Stimulated activated CD8-positive, alpha-beta memory T cell treated with anti-CD3 and anti-CD28 coated beads, Interleukin-7, amount 100 ng/mL, for 24 hours (primary cell): ENCODE data around the gene NR6A1.

Experiments used
- DNase-seq: peaks from one replicate; pipeline ENCODE4 v3.0.0-alpha.2; 2020; ENCODE audit warnings: low read depth

NR6A1 gene

DNA sequence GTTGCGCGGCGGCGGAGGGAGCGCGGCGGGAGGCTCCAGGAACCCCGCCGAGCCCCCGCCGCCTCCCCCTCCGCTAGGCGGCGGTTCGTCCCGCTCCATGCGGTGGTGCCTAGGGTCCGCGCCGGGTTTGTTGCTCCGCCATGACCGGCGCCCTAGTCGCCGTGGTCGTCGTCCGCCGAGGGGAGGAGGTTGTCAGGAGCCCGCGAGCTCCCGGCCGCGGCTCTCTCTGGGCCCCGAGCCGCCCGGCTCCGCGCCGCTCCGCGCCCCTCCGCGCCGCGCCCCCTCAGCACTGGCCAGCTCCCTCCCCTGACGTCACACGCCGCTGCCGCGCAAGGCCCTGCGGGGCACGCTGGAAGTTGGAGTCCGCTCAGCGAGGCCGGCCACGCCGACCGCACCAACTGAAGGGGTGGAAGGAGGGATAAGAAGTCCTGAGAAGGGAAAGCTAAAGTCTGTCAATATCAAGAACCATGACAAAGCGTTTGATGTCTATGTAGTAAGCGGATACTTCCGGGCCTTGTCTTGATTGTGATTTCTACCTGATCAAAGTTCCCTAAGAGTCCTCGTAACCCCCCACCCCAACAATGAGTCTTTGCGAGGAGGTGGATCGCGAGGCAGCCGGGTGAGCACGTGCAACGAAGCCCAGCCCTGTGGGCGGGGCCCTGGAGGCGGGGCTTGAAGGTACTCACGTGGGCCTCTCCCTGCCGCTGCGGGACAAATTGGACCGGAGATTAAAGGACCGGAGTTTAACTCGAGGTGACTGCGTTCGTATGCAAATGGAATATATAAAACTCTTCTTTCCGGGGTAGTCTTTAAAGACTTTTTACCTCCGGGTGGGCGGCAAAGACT, at the start of gene NR6A1:
Gene NR6A1 (minus strand): TSS at position 291 of the 846 bp plus-strand sequence.
- peak; percentile 83 for DNase-seq

DNA sequence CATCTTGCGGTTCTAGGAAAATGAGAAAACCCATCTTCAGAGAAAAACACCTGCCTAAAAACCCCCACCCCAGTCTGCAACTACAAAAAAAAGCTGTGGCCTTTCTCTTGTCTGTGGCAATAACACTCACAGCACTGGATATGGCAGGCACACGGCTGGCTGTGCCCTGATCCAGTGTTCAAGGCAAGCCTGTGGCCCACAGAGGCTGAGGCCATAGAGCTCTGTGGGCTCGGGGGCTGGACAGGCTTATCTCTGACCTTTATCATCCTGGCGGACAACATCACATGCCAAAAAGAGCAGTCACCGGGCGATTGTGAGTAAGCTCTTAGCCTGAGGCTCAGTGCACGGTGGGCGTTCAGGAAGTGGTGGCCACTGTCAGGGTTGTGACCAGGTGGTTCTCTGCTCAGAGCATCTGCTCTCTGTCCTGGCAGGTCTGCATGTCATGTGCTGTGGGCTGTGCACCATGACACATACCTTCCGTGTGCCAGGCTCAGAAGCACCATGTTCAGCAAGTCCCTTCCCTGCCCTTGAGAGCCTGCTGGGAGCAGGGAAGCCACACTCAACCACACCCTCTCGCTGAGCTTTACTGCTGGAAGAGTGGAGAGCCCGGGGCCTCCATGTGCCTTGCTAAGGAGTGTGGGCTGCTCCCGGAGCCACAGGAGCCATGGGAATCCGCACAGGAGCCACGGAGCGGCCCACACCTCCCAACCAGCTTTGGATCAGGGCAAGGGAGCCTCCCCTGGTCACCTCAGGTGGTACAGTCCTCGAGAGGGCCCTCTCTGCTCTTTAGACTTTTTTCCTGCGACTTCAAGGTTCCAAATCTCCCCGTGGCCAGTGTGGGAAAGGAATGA, 47.5 kb upstream of the NR6A1 start:
- no peak for DNase-seq

- DNase-seq, result no peak
Measured at GRCh38 chr9:124815601-124816000, 44.5 kb upstream of the NR6A1 start.

- DNase-seq, result no peak
Measured at GRCh38 chr9:124814164-124814535, 43.0 kb upstream of the NR6A1 start.

- no peak for DNase-seq
Measured at GRCh38 chr9:124813501-124814163, 42.5 kb upstream of the NR6A1 start.

DNA sequence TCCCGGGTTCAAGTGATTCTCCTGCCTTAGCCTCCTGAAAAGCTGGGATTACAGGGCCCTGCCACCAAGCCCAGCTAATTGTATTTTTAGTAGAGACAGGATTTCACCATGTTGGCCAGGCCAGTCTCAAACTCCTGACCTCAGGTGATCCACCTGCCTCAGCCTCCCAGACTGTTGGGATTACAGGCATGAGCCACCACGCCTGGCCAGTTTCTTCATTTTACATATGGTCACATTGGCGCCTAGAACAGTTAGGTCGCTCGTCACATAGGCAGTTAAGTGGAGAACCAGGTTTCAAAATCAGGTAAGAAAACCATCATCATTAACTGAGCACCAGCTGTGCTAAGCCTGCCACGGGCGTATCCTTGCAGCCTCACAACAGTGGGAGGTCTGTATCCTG, 41.9 kb upstream of the NR6A1 start:
- DNase-seq, result no peak

DNA sequence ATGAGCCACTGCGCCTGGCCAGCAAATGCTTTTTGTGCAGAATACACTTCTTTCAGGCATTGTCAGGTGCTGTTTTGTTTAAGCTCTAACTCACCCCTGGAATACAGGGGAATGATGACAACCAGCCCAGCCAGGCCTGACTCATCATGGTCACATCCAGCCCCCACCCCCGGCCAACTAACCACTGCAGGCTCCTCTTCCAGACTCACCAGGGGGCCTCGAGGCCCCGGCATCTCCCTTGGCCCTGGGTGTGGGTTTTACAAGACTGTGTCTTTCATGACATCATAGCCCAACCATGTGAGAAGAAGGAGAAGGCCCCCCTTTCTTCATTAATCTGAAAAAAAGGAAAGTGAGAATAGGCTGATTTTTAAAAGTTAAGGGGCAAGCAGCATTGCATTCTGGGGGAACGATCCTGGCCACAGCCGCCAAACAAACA, 41.3 kb upstream of the NR6A1 start:
- DNase-seq, result no peak

DNA sequence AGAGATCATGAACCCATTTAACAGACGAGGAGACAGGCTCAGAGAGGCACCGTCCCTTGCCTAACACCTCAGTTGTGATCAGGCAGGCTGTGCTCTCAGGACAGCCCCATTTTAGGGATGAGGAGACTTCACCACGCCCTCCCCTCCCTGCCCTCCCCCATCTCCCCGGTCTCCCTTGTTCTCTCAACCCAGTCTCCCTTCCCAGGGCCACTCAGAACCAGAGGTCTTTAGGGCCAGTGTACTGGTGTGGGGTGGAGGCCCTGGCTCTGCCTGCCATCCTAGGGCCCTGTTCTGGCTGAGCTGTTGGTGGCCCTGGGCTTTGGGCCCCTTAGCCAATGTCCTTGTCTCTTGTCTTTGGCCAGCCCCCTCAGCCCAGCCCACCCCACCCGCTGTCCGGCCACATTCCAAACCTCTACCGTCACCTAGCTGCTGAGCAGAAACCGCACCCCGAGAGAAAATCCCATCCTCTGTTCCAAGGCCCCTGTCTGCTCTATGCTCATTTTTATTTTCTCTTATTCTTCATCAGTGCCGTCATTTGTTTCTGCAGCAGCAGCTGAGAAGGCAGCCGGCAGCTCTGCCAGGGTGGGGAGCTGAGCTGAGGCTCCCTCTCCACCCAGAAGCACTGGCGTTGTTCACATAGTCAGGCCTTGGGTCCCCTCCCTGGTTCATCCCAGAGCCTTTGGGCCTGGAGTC, 39.7 kb upstream of the NR6A1 start:
- no peak for DNase-seq

- DNase-seq, result no peak
Measured at GRCh38 chr9:124809741-124810500, 38.8 kb upstream of the NR6A1 start.

DNA sequence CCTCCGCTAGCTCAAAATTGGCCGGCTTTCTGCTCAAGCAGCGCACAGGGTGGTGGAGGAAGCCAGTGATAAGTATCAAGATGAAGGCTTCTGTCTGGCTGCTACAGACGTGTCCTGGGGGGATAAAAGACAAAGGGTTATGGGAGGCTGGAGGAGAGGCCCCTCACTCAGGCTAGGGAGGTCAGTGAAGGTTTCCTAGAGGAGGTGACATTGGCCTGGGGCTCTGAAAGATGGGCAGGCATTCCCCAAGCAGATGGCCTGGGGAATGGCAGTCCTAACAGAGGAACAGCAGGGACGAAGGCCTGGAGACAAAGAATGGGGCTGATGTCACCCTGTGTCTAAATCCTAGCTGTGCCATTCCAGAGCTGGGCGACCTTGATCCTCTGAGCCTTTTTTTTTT, 38.1 kb upstream of the NR6A1 start:
- no peak for DNase-seq

DNA sequence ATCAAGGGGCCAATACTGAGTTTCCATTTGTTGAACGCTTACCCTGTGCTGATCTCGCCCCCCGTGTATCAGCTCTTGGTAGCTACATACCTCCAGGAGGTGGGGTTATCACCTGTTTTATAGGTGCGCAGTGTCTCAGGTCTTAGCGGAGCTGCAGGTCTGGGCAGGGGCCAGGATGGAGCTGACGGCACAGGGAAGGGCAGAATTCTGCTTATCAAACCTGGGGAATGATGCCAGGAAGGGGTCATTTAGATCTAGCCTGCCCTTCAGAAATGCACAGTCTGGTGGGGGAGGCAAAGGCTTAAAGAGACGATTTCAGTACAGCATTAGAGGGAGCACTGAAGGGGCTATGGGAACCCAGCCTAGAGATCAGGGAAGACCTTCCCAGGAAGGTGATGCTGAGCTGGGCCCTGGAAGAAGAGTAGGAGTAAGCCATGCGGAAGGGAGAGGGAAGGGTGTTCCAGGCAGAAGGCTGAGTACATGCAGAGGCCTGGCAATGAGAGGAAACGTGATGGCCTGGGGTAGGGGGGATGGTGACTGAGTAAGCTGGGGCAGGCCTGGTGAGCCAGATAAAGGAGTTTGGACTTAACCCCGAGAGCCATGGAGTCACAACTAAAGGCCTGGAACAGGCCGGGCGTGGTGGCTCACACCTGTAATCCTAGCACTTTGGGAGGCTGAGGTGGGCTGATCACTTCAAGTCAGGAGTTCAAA, 37.3 kb upstream of the NR6A1 start:
- DNase-seq, result no peak

- no peak for DNase-seq
Measured at GRCh38 chr9:124805186-124805585, 34.1 kb upstream of the NR6A1 start.

DNA sequence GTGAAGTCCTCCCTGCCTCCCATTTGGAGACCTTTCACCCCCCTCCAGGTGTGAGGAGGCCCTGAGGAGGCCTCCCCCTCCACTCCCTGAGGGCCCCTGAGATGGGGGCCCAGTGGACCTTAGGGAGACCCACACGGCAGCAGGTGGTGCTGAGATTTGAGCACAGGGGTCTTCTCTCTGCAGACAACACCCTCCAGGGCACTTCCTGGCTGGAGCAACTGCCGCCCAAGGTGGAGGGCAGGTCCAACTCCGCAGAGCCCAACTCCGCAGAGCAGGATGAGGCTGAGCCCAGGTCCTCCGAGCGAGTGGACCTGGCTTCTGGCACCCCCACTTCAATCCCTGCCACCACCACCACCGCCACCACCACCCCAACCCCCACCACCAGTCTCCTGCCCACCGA, 32.8 kb upstream of the NR6A1 start:
- DNase-seq, result no peak

DNA sequence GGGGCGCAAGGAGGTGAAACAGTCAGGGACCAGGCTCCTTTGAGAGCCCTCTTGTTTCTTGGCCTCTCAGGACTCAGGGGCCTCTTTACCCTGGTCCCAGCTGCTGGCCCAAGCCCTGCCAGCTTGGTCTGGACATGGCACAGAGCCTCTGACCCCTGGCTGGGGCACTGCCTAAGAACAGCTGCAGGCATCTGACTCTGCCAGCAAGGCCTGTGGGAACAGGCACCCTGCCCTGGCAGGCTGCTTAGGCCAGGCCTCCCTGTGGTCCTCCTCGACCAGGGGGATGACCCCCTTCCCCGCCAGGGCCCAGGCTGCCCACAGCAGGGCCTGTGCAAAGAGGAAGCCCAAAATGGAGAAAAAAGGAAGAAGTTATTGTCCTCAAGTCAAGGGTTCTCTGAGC, 31.3 kb upstream of the NR6A1 start:
- DNase-seq, result no peak

GRCh38 chr9:124801356-124801755, 30.2 kb upstream of the NR6A1 start:
- no peak for DNase-seq

- DNase-seq, result no peak
Measured at GRCh38 chr9:124800306-124801259, 29.5 kb upstream of the NR6A1 start.

GRCh38 chr9:124799274-124800006, 28.3 kb upstream of the NR6A1 start:
- no peak for DNase-seq

DNA sequence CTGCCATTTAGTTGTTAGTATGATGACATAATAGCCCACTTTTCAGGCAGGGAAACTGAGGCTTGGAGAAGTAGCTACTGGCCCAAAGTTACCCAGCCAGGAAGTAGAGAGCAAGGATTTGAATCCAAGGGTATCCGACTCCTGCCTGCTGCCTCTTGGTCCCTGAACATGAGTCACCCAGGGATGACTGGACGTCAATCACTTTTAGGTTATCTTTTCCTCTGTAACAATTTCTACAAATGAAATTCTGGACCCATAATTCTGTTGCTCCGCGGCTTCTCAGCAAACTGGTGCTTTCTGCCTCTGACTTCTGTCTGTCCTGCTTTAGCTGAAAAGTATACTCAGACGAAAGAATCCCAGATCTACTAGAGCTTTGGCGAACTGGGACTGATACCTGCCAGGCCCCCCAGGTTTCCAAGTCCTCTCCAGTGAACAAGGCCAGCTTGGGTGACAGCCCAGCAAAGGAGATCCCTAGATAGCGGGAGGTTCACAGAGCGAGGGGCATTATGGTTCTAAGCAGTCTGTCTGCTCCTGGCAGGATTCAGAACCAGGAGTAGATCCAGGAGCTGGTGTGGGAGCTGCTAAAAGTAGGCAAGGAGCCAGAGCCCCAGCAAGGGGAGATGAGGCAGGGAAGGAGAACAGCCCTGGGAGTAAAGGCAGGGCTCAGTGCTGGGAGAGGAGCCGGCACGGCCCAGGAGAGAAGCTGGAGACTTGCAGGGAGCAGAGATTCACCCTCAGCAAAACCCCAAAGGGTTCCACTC, 26.4 kb upstream of the NR6A1 start:
- DNase-seq, result no peak
